HG03175 (cell line): ENCODE measurements around the gene ARID1A.
"Not testable (repeated sequence)": the region's sequence is repeated elsewhere in the genome, so short reads cannot be mapped to it uniquely, and the experiment has no call there.

Experiments
- ATAC-seq: cut with Tn5 transposase; IDR thresholded peaks from one replicate; pipeline ENCODE4 v1.9.1; 2021; ENCODE audit warnings: mild to moderate bottlenecking, moderate library complexity; ENCODE audit not compliant: unreplicated experiment

ARID1A gene

GRCh38 chr1:26697978-26698849 is 2.4 kb downstream of the ARID1A start:
- ATAC-seq, result no peak

GRCh38 chr1:26700711-26701110 is 4.9 kb downstream of the ARID1A start:
- ATAC-seq, result no peak

GRCh38 chr1:26701266-26701994 is 5.6 kb downstream of the ARID1A start:
- no peak for ATAC-seq

- no peak for ATAC-seq
Measured at GRCh38 chr1:26701995-26702679, 6.3 kb downstream of the ARID1A start.

- no peak for ATAC-seq
Measured at GRCh38 chr1:26702680-26703038, 6.8 kb downstream of the ARID1A start.

- no peak for ATAC-seq
Measured at GRCh38 chr1:26703478-26703877, 7.7 kb downstream of the ARID1A start.

- no peak for ATAC-seq
Measured at GRCh38 chr1:26704629-26705028, 8.8 kb downstream of the ARID1A start.

- ATAC-seq, result not testable (repeated sequence)
Measured at GRCh38 chr1:26705227-26705626, 9.4 kb downstream of the ARID1A start.

GRCh38 chr1:26705788-26706311 is 10.0 kb downstream of the ARID1A start:
- ATAC-seq, result no peak

- ATAC-seq, result no peak
Measured at GRCh38 chr1:26706315-26706714, 10.5 kb downstream of the ARID1A start.

- ATAC-seq, result no peak
Measured at GRCh38 chr1:26710811-26711210, 15.0 kb downstream of the ARID1A start.

GRCh38 chr1:26711777-26712176 is 16.0 kb downstream of the ARID1A start:
- no peak for ATAC-seq

GRCh38 chr1:26717017-26717491 is 21.2 kb downstream of the ARID1A start:
- ATAC-seq, result no peak

GRCh38 chr1:26719205-26719604 is 23.4 kb downstream of the ARID1A start:
- ATAC-seq, result no peak

- ATAC-seq, result no peak
Measured at GRCh38 chr1:26721669-26722355, 26.0 kb downstream of the ARID1A start.

GRCh38 chr1:26723013-26723991 is 27.5 kb downstream of the ARID1A start:
- ATAC-seq, result no peak

- ATAC-seq, result no peak
Measured at GRCh38 chr1:26724118-26724517, 28.3 kb downstream of the ARID1A start.

- ATAC-seq, result no peak
Measured at GRCh38 chr1:26724926-26725325, 29.1 kb downstream of the ARID1A start.

GRCh38 chr1:26725904-26726303 is 30.1 kb downstream of the ARID1A start:
- ATAC-seq, result not testable (repeated sequence)
